G401 (cell line): Measurements from ENCODE around the gene ZNF711. TPM values are rescaled to one million over a fixed set of nuclear protein-coding genes. Genes with fewer than 3 reads are reported as not detected.
"Not testable (repeated sequence)": the region's sequence is repeated elsewhere in the genome, so short reads cannot be mapped to it uniquely, and the experiment has no call there.

ENCODE experiments used
- DNase-seq: peaks from one replicate; pipeline ENCODE4 v3.0.0-alpha.2; 2015; ENCODE audit warnings: low spot score
- in situ Hi-C: cut with HindIII; loops from 2 replicates; pipeline ENCODE4 v1.10.0; 2016; ENCODE audit warnings: low sequenced_read_pairs, mixed read lengths
- total RNA-seq: library from RNA; depleted of rRNA; stranded (reverse); fragments of >200 nt; shearing (Covaris generic); gene quantifications from 2 replicates; pipeline ENCODE4 v1.2.3, GENCODE V29; 2014; rRNA removed

Gene ZNF711
- total RNA-seq, result not detected in 2 replicates

DNA sequence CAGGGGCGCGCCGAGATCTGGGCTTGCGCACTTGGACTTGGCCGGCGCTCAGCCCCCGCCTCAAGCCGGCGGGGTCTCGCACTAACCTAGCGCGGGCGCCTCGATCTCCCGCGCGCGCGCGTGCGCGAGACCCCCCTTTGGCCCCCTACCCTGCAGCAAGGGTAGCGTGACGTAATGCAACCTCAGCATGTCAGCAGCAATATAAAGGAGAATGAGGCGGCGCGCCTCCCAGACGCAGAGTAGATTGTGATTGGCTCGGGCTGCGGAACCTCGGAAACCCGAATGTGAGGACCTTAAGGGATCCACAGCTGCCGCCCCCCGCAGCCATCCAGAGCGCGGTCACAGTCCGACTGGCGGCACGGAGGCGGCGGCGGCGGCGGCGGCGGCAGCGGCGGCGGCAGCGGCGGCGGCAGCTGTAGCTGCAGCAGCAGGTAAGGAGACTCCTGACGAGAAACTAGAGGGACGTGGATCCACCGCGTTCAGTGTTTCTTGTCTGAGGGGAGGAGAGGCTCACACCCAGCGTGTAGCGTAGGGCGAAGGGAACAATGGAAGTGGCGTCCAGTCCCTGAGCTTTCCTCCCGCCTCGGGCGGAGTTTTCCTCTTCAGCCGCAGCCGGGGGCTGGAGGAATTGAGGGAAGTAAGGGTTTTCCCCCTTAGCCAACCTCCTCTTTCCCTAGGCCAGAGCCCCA is at the start of gene ZNF711, which contains the start of gene SATL1:
Gene ZNF711, plus strand, starts transcription at position 231 of the 689 bp plus-strand sequence. CDS start 3,582 bp downstream, outside the sequence.
Gene SATL1, minus strand, starts transcription at position 19 of the 689 bp plus-strand sequence. CDS start 134,811 bp downstream, outside the sequence.
- DNase-seq, result peak; percentile 65
- in situ Hi-C loops, result no loop called here

DNA sequence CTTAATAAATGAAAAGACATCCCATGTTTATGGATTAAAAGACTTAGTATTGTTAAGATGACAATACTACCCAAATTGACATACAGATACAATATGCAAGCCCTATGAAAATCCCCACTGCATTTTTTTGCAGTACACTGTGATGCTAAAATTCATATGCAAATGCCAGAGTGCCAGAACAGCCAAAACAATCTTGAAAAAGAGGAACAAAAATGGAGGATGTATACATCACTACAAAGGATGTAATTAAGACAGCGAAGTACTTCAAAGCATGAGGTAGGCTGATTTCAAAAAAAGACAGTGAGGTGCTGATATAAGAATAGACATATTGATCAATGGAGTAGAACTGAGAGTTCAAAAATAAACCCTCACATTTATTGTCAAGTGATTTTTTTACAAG is 47.5 kb upstream of the ZNF711 start:
- no peak for DNase-seq
- in situ Hi-C loops, result no loop called here

DNA sequence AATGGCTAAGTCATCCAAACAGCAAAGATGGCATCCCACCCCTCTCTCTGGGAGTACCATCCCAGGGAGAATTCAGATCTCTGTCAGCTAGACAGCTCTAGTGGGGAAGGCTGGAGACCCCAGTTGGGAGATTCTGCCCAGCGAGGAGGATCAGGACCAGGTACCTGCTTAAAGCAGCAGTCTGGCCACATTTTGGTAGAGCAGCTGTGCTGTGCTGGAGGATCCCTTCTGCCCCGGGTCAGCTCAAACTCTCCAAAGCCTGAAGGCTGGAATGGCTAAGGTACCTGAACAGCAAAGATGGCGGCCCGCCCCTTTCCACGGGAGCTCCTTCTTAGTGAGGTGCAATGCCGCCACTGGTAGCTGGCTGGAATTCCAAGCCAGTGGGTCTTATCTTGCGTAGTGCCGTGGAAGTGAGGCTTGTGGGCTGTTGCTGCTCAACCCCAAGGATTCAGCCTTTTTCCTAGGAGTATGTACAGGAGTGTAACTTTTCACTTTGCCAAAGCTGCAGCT is 40.3 kb upstream of the ZNF711 start:
- in situ Hi-C loops, result no loop called here
- no peak for DNase-seq

DNA sequence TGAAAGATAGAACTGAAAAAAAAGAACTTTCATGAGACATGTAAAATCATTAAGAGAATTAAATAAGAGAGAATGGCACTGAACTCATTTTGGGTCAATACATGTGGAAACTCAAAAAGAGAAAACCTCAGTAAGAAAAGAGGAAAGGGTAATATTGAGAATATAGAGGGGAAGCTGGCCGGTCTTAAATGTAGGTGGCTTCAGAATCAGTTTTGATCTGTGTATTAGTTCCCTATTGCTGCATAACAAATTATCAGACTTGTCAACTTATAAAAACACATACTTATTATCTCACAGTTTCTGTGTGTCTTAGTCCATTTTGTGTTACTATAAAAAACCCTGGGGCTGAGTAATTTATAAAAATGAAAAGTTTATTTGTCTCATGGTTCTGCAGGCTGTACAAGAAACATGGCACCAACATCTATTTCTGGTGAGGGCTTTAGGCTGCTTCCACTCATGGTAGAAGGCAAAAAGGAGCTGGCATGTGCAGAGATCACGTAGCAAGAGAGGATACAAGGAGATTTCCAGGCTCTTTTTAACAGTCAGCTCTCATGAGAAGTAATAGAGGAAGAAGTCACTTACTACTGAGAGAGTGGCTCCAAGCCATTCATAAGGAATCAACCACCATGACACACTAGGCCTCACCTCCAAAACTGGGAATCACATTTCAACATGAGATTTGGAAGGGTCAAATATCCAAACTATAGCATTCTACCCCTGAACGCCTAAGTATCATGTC is 29.8 kb upstream of the ZNF711 start:
- no peak for DNase-seq
- in situ Hi-C loops, result no loop called here

DNA sequence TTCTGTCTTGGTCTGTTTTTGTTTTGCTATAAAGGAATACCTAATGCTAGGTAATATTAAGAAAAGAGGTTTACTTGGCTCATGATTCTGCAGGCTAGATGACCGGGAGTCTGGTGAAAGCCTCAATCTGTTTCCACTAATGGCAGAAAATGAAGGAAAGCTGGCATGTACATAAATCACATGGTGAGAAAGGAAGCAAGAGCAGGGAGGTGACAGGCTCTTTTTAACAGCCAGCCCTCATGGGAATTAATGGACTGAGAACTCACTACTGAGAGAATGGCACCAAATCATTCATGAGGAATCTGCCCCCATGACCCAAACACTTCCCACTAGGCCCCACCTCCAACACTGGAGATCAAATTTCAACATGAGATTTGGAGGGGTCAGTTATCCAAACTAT is 27.8 kb upstream of the ZNF711 start:
- DNase-seq, result no peak
- in situ Hi-C loops, result no loop called here

DNA sequence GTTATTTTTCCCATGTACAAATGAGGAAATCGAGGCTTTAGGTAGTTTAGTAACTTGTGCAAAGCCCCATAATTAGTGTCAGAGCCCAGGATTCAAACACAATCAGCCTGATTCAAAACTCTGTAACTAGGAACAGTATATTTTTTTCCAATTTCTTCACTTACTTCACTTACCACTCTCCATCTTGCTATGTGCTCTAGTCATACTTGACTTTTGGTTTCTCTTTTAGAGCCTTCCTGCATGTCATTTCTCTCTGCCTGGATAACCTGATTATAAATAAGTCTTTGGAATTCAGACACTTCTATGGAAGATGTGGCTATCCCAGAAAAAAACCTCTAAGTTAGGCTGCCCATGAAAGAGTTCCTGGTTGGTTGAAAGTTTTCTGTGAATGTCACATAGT is 22.4 kb upstream of the ZNF711 start:
- in situ Hi-C loops, result no loop called here
- no peak for DNase-seq

DNA sequence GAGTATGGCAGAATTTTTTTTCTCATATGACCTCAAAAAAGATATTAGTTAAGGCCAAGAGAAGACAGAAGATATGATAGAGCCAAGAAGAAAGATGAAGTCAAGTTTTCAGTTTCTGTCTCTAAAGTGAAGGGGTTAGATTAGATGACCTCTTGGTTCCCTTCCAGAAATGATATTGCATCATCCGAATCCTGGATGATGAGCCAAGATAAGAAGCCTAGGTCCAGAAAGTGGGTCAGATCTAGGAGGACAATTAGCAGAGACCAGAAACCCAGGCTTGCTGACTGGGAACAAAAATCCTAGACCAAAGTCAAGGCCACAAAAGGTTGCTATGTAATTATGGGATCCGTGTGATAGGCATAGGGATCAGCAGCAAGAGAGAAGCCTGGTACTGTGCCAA is 20.4 kb upstream of the ZNF711 start:
- in situ Hi-C loops, result no loop called here
- DNase-seq, result no peak

DNA sequence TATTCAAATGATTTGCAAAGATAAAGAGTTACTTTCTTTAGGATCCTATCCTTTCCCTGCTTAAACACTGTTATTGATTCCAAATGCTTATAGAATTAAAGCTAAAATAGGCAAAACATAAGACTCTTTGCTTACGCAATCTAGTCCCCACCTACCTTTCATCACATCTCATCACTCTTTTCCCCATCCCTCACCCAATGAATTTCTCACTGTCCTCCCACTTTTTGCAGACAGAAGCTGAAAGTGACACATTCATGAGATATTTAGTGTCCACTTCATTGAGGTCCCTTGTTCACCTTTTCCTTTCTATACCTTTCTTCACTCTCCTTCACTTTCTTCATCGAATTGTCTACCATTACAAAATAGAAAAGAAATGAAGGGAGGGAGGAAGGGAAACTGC is 636 bp upstream of the ZNF711 start:
- in situ Hi-C loops, result no loop called here
- DNase-seq, result peak; percentile 53

DNA sequence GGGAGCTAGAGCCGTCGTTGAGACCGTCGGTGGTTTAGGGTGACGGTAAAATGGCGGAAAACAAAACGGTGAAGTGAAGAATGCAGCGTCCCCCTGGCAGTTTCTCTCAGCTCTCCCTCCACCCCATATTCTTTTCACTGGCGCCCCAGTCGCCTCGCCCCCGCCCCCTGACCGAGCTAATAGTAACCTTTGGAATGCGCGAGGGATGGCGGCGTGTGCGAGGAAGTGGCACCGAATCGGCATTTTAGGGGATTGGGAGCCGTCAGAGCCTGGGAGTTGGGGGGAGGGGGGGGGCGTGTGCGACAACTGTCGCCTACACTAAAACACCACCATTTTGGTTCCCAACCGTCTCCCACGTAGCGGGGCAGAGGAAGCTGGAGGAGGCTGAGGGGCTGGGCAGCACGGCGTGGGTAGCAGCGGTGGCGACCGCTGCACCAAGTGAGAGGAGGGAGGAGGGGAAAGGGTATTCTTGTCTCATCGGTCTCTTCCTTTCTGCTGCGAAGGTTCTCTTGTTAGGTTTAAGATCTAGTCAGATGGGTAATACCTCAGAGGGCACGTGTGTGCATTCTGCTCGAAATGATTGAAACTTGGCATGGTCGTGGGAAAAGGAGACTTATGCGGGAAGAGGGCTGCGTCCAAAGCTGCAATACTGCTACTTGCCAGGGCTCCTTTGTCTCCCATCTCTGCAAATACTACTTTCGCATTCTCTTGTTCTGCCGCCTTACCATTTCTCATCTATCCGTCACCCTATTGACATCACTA is 840 bp downstream of the ZNF711 start:
- peak; percentile 54 for DNase-seq
- in situ Hi-C loops, result no loop called here

DNA sequence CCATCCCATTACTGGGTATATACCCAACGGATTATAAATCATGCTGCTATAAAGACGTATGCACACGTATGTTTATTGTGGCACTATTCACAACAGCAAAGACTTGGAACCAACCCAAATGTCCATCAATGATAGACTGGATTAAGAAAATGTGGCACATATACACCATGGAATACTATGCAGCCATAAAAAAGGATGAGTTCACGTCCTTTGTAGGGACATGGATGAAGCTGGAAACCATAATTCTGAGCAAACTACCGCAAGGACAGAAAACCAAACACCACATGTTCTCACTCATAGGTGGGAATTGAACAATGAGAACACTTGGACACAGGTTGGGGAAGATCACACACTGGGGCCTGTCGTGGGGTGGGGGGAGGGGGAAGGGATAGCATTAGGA is 41.5 kb downstream of the ZNF711 start:
- DNase-seq, in situ Hi-C loops: not testable (repeated sequence)

DNA sequence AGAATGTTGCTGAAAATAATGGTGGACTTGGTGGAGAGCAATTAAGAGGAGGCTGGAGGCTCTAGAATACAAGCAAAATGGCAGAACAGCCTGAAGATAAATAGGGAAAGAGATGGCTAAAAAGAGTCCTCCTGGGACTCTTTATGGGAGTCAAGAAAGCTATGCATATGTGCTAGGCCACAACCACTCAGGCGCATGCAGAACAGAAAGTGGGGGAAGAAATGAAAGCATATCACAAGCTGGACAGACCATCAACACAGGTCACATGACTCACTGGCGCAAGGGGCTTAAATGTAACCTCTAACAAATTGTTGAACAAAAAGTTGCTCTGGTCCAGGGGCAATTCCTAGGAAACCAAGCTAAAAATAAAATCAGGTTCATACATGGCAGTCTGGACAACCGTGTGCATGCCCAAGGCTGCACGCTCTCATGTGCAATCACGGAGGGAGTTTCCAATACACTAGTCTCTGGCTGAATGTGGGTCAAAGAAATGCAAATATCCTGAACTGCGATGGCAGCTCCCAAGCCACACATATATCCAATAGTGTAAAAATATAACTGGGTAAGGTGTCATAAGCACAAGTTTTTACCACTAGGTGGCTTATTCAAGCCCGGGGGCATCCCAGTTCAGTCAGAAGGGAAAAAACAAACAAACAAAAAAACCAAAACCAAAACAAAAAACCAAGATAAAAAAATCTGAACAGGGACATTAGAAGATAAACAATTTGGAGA is 45.4 kb downstream of the ZNF711 start:
- no peak for DNase-seq
- in situ Hi-C loops, result no loop called here

DNA sequence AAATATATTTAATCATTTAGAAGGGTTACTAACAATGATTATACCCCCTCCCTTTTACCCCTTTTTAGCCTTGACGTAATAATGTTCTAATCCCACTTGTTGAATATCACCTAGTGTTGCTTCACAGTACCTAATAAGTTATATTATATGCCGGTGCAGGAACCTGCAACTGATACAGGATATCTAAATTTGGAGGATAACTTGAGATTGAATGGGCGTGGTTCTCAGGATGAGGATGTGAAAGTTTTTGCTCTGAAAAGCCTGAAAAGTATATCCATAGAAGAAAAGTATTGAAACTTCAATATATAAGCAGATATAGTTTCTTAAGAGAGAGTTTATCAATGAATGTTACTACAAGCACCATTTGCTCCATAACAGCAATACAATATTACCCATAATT is 59.8 kb downstream of the ZNF711 start:
- in situ Hi-C loops, result no loop called here
- no peak for DNase-seq

DNA sequence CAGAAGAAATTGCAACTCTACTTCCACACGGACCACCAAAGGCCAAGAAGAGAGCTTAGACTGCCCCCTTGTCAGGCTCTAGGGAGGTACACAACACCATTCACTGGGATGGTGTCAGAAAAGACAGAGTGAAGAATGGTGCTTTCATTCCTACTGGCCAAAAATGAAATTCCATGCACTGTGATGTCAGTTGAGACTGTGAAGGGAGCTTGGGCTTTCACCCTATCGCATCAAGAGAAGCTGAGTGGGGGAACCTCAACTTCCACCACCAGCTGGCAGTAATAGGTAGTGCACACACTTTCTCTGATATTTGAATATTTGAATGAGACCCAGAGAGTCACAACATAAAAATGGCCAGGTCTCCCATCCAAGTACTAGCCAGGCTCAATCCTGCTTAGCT is 65.9 kb downstream of the ZNF711 start:
- DNase-seq, result no peak
- in situ Hi-C loops, result no loop called here

DNA sequence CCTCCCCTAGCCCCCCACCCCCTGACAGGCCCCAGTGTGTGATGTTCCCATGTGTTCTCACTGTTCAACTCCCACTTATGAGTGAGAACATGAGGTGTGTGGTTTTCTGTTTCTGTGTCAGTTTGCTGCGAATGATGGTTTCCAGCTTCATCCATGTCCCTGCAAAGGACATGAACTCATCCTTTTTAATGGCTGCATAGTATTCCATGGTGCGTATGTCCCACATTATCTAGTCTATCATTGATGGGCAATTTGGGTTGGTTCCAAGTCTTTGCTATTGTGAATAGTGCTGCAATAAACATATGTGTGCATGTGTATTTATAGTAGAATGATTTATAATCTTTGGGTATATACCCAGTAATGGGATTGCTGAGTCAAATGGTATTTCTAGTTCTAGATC is 67.6 kb downstream of the ZNF711 start:
- in situ Hi-C loops, DNase-seq: not testable (repeated sequence)

Other genes starting within 250 kb of the ZNF711 start
- gene APOOL, start 240.1 kb upstream of the ZNF711 start, total RNA-seq, result 4.6 and 7.7 TPM in 2 replicates
- not detected in 2 replicates for gene SATL1, start 212 bp upstream of the ZNF711 start, total RNA-seq
- not detected in 2 replicates for gene POF1B, start 135.7 kb downstream of the ZNF711 start, total RNA-seq